MCF 10A (cell line): Measurements from ENCODE around the gene KCNV2. TPM values are rescaled to one million over a fixed set of nuclear protein-coding genes. Genes with fewer than 3 reads are reported as not detected.

Experiments used
- BruUV-seq: library from RNA; stranded (reverse); fragments of 400-500 nt; replicated peaks from 2 replicates; lab custom pipeline; 2021; lab: Mats Ljungman, UMichigan
- CTCF ChIA-PET: fragments of 300-600 bp; sonication (Branson Sonifier 250); formaldehyde crosslinking; extraction: SDS; loops from one replicate; lab custom pipeline; 2021; ENCODE audit warnings: antibody characterized with exemption, inconsistent platforms; lab: Yijun Ruan, JAX
- POLR2A ChIA-PET: fragments of 300-600, 350-650 bp; sonication (Branson Sonifier 250); formaldehyde crosslinking; extraction: SDS; loops from one replicate; lab custom pipeline; 2020; ENCODE audit warnings: antibody characterized with exemption, inconsistent platforms; lab: Yijun Ruan, JAX
- DNase-seq: peaks from one replicate; pipeline ENCODE4 v3.0.0-alpha.2; 2018; ENCODE audit not compliant: unreplicated experiment
- H3K27ac Mint-ChIP-seq: one replicate; pipeline ENCODE4 v1.8.0; 2022; ENCODE audit warnings: mild to moderate bottlenecking, low read depth, mixed read lengths; ENCODE audit not compliant: unreplicated experiment
- H3K27me3 Mint-ChIP-seq: one replicate; pipeline ENCODE4 v1.8.0; 2022; ENCODE audit warnings: mixed read lengths; ENCODE audit not compliant: insufficient read depth, unreplicated experiment
- H3K36me3 Mint-ChIP-seq: one replicate; pipeline ENCODE4 v1.8.0; 2022; ENCODE audit warnings: mild to moderate bottlenecking, moderate library complexity, mixed read lengths; ENCODE audit not compliant: insufficient read depth, unreplicated experiment
- H3K4me1 Mint-ChIP-seq: one replicate; pipeline ENCODE4 v1.8.0; 2022; ENCODE audit warnings: mixed read lengths; ENCODE audit not compliant: insufficient read depth, unreplicated experiment
- H3K4me3 Mint-ChIP-seq: one replicate; pipeline ENCODE4 v1.8.0; 2022; ENCODE audit warnings: mild to moderate bottlenecking, moderate library complexity, mixed read lengths; ENCODE audit not compliant: unreplicated experiment
- H3K9me3 Mint-ChIP-seq: one replicate; pipeline ENCODE4 v1.8.0; 2022; ENCODE audit warnings: mixed read lengths; ENCODE audit not compliant: unreplicated experiment
- intact Hi-C: fragments of 100-400 bp; cut with micrococcal nuclease; formaldehyde crosslinking; loops from 2 replicates; pipeline ENCODE4 v1.14.1; 2022
- total RNA-seq: library from RNA; stranded (reverse); gene quantifications from 2 replicates; pipeline ENCODE4 v1.2.3, GENCODE V29; 2022
- TF ChIP-seq, protein P1 (sequence below): fragments of 200-600 bp; IDR thresholded peaks from one replicate; pipeline ENCODE4 v1.8.0; 2022; ENCODE audit warnings: antibody characterized with exemption, mild to moderate bottlenecking; ENCODE audit not compliant: unreplicated experiment

KCNV2 gene
- total RNA-seq, 1 experiment from 2014 or later: not detected

DNA sequence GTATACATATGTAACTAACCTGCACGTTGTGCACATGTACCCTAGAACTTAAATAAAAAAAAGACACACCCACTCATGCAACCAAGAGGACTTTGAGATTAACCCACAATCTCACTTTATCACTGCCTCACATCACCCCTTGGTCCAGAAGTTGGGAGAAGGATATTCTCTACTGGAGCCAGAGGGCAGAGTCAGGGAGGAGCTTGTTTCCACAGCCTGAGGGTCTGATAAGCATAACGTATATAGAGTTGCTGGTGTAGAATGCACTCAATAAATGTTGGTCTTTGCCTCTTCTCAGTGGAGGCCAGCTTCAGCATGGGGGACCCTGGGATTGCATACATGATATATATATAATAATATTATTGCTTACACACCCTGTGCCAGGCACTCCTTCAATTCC is 10.1 kb downstream of the KCNV2 start:
- no TSS peak for BruUV-seq
- no peak for DNase-seq
- Mint-ChIP-seq H3K4me3 (no peak overlapping the region), H3K27me3 (no peaks in the 10 kb centered on the region), H3K27ac (no peak overlapping the region), H3K36me3 (no peaks in the 10 kb centered on the region), H3K9me3 (no peaks in the 10 kb centered on the region), H3K4me1 (peaks cover 6% of the 10 kb centered on the region)
- intact Hi-C loops: no loop called here
- ChIA-PET POLR2A (no interaction called here), CTCF (interaction anchor here (0.7 to 3.2 kb wide), 10 partner anchors 8 to 606 kb away, joined by 3 to 19 read pairs (median 4); no protein-coding TSS in a partner anchor)
- TF ChIP-seq, protein P1, sequence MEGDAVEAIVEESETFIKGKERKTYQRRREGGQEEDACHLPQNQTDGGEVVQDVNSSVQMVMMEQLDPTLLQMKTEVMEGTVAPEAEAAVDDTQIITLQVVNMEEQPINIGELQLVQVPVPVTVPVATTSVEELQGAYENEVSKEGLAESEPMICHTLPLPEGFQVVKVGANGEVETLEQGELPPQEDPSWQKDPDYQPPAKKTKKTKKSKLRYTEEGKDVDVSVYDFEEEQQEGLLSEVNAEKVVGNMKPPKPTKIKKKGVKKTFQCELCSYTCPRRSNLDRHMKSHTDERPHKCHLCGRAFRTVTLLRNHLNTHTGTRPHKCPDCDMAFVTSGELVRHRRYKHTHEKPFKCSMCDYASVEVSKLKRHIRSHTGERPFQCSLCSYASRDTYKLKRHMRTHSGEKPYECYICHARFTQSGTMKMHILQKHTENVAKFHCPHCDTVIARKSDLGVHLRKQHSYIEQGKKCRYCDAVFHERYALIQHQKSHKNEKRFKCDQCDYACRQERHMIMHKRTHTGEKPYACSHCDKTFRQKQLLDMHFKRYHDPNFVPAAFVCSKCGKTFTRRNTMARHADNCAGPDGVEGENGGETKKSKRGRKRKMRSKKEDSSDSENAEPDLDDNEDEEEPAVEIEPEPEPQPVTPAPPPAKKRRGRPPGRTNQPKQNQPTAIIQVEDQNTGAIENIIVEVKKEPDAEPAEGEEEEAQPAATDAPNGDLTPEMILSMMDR: no peak

DNA sequence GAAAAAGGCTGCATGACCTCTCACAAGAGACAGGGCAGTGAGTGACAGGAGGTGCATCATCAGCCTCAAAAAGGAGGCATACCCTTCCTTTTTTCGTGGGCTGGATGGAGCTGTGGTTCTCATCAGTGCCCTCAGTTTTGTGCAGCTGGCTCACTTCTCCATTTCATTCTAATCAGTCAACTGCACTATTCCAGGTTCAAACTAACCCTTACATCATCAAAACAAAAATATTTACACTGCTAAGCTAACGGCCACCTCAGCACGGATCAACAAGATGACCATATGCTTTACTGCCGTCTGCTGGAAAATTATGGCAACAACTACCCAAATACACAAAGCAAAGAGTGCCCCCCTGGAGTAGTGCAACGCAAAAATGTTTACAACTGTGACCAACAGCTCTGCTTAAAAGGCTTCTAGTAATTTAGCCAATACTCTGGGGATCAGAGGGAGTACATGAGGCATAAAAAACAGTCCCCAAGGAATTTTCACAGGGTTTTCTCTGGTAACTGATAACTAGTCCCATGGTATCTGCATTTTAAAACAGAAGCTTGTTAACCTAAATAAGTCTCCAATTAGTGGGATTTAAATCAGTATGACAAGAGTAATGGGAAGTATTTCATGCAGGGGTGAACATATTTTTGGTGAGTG is 10.8 kb downstream of the KCNV2 start:
- intact Hi-C loops: loop anchor here (1.0 to 2.0 kb wide), 4 partner anchors 107 to 596 kb away; partner anchors contain the start of gene VLDLR
- DNase-seq: peak; percentile 62
- no peak overlapping the region for H3K4me3 Mint-ChIP-seq
- H3K4me1 Mint-ChIP-seq: peaks cover 6% of the 10 kb centered on the region
- no peaks in the 10 kb centered on the region for H3K27me3 Mint-ChIP-seq
- ChIA-PET CTCF (interaction anchor here (0.7 to 3.2 kb wide), 14 partner anchors 9 to 607 kb away, joined by 3 to 19 read pairs (median 4); no protein-coding TSS in a partner anchor), POLR2A (no interaction called here)
- no peak overlapping the region for H3K27ac Mint-ChIP-seq
- no TSS peak for BruUV-seq
- H3K9me3 Mint-ChIP-seq: no peaks in the 10 kb centered on the region
- no peaks in the 10 kb centered on the region for H3K36me3 Mint-ChIP-seq
- TF ChIP-seq, protein P1: peak; percentile 36

DNA sequence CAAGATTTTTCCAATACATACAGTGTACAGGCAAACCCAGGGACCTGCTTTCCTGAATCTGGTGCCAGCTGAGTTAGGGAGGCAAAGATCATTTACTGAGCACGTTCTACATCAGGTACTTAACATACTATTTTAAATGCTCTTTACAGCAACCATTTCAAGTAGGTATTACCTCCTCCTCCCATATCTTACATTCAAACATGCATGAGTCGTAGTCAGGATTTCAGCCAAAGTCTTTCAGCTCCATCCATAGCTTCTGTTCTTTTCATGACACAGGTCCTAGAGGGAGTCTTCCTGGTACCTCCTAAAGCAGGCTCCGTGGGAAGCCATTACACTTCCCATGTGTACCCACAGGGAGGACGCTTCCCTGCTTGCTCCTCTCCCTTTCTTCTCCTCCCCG is 11.7 kb downstream of the KCNV2 start:
- Mint-ChIP-seq H3K27me3 (no peaks in the 10 kb centered on the region), H3K9me3 (no peaks in the 10 kb centered on the region), H3K4me3 (no peak overlapping the region), H3K36me3 (peaks cover under 1% of the 10 kb centered on the region), H3K27ac (no peak overlapping the region), H3K4me1 (peaks cover 6% of the 10 kb centered on the region)
- intact Hi-C loops: loop anchor here (2.0 kb wide), 1 partner anchor 500 kb away; no protein-coding TSS in a partner anchor
- BruUV-seq: no TSS peak
- ChIA-PET CTCF (interaction anchor here (0.6 to 3.2 kb wide), 6 partner anchors 12 to 599 kb away, joined by 3 to 19 read pairs (median 4); no protein-coding TSS in a partner anchor), POLR2A (no interaction called here)
- DNase-seq: peak; percentile 38
- TF ChIP-seq, protein P1: no peak

DNA sequence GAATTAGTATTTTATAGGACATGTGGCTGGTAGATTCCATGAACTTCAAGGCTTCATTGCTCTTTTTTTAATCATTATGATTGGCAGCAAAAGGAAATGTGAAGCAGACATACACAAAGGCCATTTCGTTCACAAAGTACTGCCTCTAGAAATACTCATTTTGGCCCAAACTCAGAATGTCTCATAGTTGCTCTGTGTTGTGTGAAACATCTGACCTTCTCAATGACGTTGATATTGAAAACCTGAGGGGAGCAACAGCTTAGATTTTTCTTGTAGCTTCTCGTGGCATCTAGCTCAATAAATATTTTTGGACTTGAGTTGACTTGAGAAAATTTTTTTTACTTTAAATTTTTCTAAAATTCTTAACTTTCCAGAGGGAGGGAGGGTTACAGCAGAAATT is 12.4 kb downstream of the KCNV2 start:
- peaks cover 6% of the 10 kb centered on the region for H3K4me1 Mint-ChIP-seq
- H3K4me3 Mint-ChIP-seq: no peak overlapping the region
- intact Hi-C loops: loop anchor here (2.0 kb wide), 1 partner anchor 501 kb away; no protein-coding TSS in a partner anchor
- ChIA-PET POLR2A (interaction anchor here (0.7 kb wide), 1 partner anchor 252 kb away, joined by 4 read pairs; no protein-coding TSS in a partner anchor), CTCF (interaction anchor here (0.6 to 3.2 kb wide), 3 partner anchors 31 to 597 kb away, joined by 3 to 19 read pairs (median 4); no protein-coding TSS in a partner anchor)
- H3K27ac Mint-ChIP-seq: no peak overlapping the region
- TF ChIP-seq, protein P1: no peak
- no peak for DNase-seq
- peaks cover 8% of the 10 kb centered on the region for H3K36me3 Mint-ChIP-seq
- no peaks in the 10 kb centered on the region for H3K9me3 Mint-ChIP-seq
- no TSS peak for BruUV-seq
- no peaks in the 10 kb centered on the region for H3K27me3 Mint-ChIP-seq
